Heart right ventricle (tissue), 16 donors: ENCODE results near the gene ENOX2. TPM values are rescaled to one million over a fixed set of nuclear protein-coding genes. Genes with fewer than 3 reads are reported as not detected.
A peak's percentile ranks its signal among the peaks of the same experiment; 100 is the strongest.

ENCODE experiments used
- ATAC-seq, 8 donors: fragments of 200-7000 bp; cut with Tn5 transposase; one replicate each; pipeline ENCODE4 v1.9.1; 2020; ENCODE audit warnings: mild to moderate bottlenecking in 8 of 8, moderate library complexity in 8 of 8, moderate number of reproducible peaks in 1 of 8
- DNase-seq, 2 donors: peaks; one replicate each; pipeline ENCODE4 v3.0.0-alpha.2; 2020
- H3K27ac ChIP-seq, 10 donors: fragments of 200-600 bp; sonication (generic) in 2 of 10; one replicate each; pipeline versions ENCODE4 v1.5.0 to v1.8.0; 2020 to 2022; ENCODE audit warnings: mild to moderate bottlenecking in 3 of 10
- H3K27me3 ChIP-seq, 7 donors: fragments of 200-600 bp; one replicate each; pipeline ENCODE4 v1.8.0; 2021 to 2022; ENCODE audit warnings: mild to moderate bottlenecking in 2 of 7
- H3K36me3 ChIP-seq, 9 donors: fragments of 200-600 bp; sonication (generic) in 1 of 9; one replicate each; pipeline versions ENCODE4 v1.5.0 to v1.8.0; 2020 to 2022; ENCODE audit warnings: mild to moderate bottlenecking in 2 of 9
- H3K4me1 ChIP-seq, 9 donors: fragments of 200-600 bp; sonication (generic) in 1 of 9; one replicate each; pipeline versions ENCODE4 v1.5.0 to v1.8.0; 2020 to 2022; ENCODE audit warnings: mild to moderate bottlenecking in 4 of 9
- H3K4me3 ChIP-seq, 10 donors: fragments of 200-600 bp; sonication (generic) in 2 of 10; one replicate each; pipeline versions ENCODE4 v1.5.0 to v1.8.0; 2020 to 2022; ENCODE audit warnings: mild to moderate bottlenecking in 7 of 10, moderate library complexity in 2 of 10
- H3K9me3 ChIP-seq, 11 donors: fragments of 200-600 bp in 10 of 11; sonication (generic) in 2 of 11; one replicate each; pipeline versions ENCODE4 v1.5.0 to v1.8.0; 2013 to 2022; ENCODE audit warnings: mild to moderate bottlenecking in 2 of 11, control low read depth in 1 of 11, moderate library complexity in 1 of 11
- CTCF ChIP-seq, 9 donors: fragments of 200-600 bp; sonication (generic) in 2 of 9; IDR thresholded peaks; one replicate each; pipeline versions ENCODE4 v1.5.0 to v1.8.0; 2021 to 2022; ENCODE audit warnings: antibody characterized with exemption in 9 of 9, mild to moderate bottlenecking in 5 of 9, moderate library complexity in 1 of 9
- WGBS, 2 donors: extraction: QIAGEN DNeasy Blood & Tissue Kit; methylation state at CpG; one replicate each; pipeline ENCODE4 v1.1.7; 2013; ENCODE audit warnings: inconsistent platforms in 1 of 2; 5-methylcytosine and 5-hydroxymethylcytosine counted together
- intact Hi-C, 10 donors: fragments of 100-400 bp; cut with DNase I; formaldehyde crosslinking; loops; one replicate each; pipeline versions ENCODE4 v1.11.1 to v1.14.2; 2022
- polyA plus RNA-seq, 2 donors: library from polyadenylated mRNA; stranded (reverse); fragments of 200-250 nt; gene quantifications; one replicate each; pipeline ENCODE4 v1.2.3, GENCODE V29; 2013
- total RNA-seq, 10 donors: library from RNA; stranded (reverse); fragmentation: NEBNext Ultra II Directional in 3 of 10; extraction: Animal tissue kit (Norgen Biotek cat#: 25700) in 3 of 10; gene quantifications; one replicate each; pipeline versions ENCODE4 v1.2.1 to v1.2.4, GENCODE V29; 2021 to 2023
- donor health status: Arrhythmogenic right ventricular cardiomyopathy.
- donor health status: ischemic (EF 13 %, LVEDD 7.1; RV severe dilation, severe dysfunction).
- donor health status: healthy with polysubstance abuse.
- donor health status: DM: no; HTN: yes; CAD: no.
- donor health status: DM: no; HTN: no; CAD: no.
- donor health status: ischemic (EF 25% LVEDD 6.9; RV normal size, moderate dysfunction).
- donor health status: ischemic (EF 25% LVEDD 5.7; RV mildly dilated, moderate dysfunction).
- donor health status: healthy.
- donor health status: DM: yes; HTN: yes; CAD: no.
- donor health status: Ischemic cardiomyopathy.
- donor health status: ischemic (EF 35%, LVEDD 5.7; RV mildly dilated, moderate dysfunction).
- donor health status: nonischemic (EF 11% LVEDD 7.7; RV severe dilation, severe dysfunction).
- donor health status: DM: yes; HTN: yes; CAD: no.
- donor health status: PGD.
- donor health status: ischemic (EF 29% LVEDD 5.4; RV normal size, mild dysfunction).
- donor health status: nonischemic (EF 23%, LVEDD 6.1; RV moderate dilation, normal function).

Gene ENOX2
- total and polyA plus RNA-seq, 12 donors = 3.4 to 22.6 (median 18.6) TPM

GRCh38 chrX:130577431-130577830 is 325.6 kb downstream of the ENOX2 start:
- WGBS, 2 donors = 97% methylated on average over 2 of the region's 2 CpGs
- TF ChIP-seq CTCF (IDR thresholded peaks at IDR 0.05) = no peak
- no peak overlapping the region for H3K4me3 ChIP-seq

GRCh38 chrX:130575831-130576389 is 327.1 kb downstream of the ENOX2 start:
- no peaks in the 10 kb centered on the region for H3K4me1 ChIP-seq
- peak in 1 of 8 donors; percentile 38 for ATAC-seq
- no peak overlapping the region for H3K27ac ChIP-seq
- H3K27me3 ChIP-seq = peaks cover 0 to 30% (median 0%) of the 10 kb centered on the region in 7 donors
- intact Hi-C loops = loop anchor here in 7 of 10 donors (2.0 to 10.0 kb wide), 3 partner anchors 339 to 341 kb away; no protein-coding TSS in a partner anchor
- TF ChIP-seq CTCF (IDR thresholded peaks at IDR 0.05) = peak; percentile 41 to 73 (median 70)
- H3K9me3 ChIP-seq = no peaks in the 10 kb centered on the region
- DNase-seq = peak; percentile 4 to 21
- H3K36me3 ChIP-seq = no peaks in the 10 kb centered on the region
- H3K4me3 ChIP-seq = no peak overlapping the region
- WGBS, 2 donors = 28 to 37% methylated on average over 6 of the region's 6 CpGs

More at GRCh38 chrX:130577431-130577830, 325.6 kb downstream of the ENOX2 start:
- H3K9me3 ChIP-seq = no peaks in the 10 kb centered on the region
- peaks cover 0 to 30% (median 0%) of the 10 kb centered on the region in 7 donors for H3K27me3 ChIP-seq
- no peak for ATAC-seq
- H3K4me1 ChIP-seq = no peaks in the 10 kb centered on the region
- H3K36me3 ChIP-seq = no peaks in the 10 kb centered on the region
- intact Hi-C loops = loop anchor here in 7 of 10 donors (2.0 to 10.0 kb wide), 3 partner anchors 337 to 340 kb away; no protein-coding TSS in a partner anchor
- no peak for DNase-seq
- H3K27ac ChIP-seq = no peak overlapping the region

Other genes starting within 250 kb of the ENOX2 start
- gene ARHGAP36, start 155.1 kb upstream of the ENOX2 start, total RNA-seq = not detected
- gene ARHGAP36, start 155.1 kb upstream of the ENOX2 start, polyA plus RNA-seq = not detected